ENCODE data around the gene TLE1. TPM values are rescaled to one million over a fixed set of nuclear protein-coding genes. Genes with fewer than 3 reads are reported as not detected.
A peak's percentile ranks its signal among the peaks of the same experiment; 100 is the strongest.
"Not testable (repeated sequence)": the region's sequence is repeated elsewhere in the genome, so short reads cannot be mapped to it uniquely, and the experiment has no call there.

TLE1 gene
- total RNA-seq (10 to 100 TPM; 63.3 to 65.3 TPM), polyA plus RNA-seq (ENCODE audit: insufficient read length in 2 of 2) (10 to 100 TPM; 57.0 to 69.9 TPM)
- long read RNA-seq, donor 1, partial matches to known transcripts: 16 of 16 reads
- long read RNA-seq, donor 1, other reads (novel, unspliced or antisense): 0 of 16 reads
- long read RNA-seq, donor 2, partial matches to known transcripts: 6 of 7 reads
- long read RNA-seq, donor 2, other reads (novel, unspliced or antisense): 0 of 7 reads
- long read RNA-seq, donor 3, partial matches to known transcripts: 14 of 15 reads
- long read RNA-seq, donor 3, other reads (novel, unspliced or antisense): 0 of 15 reads
- long read RNA-seq, donor 4, partial matches to known transcripts: 0 of 1 reads
- long read RNA-seq, donor 4, other reads (novel, unspliced or antisense): 0 of 1 reads

- H3K27me3 ChIP-seq (ENCODE audit: control insufficient read depth, insufficient read depth, low read length): peaks cover 28% of the 10 kb centered on the region
- H3K4me3 ChIP-seq (ENCODE audit: low read depth, low read length): peak within 1 kb of the TSS; percentile 82
- DNase-seq (ENCODE audit: low read depth in 4 of 6, low spot score in 6 of 6): peak; percentile 97 to 100 (median 98)
- no peaks in the 10 kb centered on the region for H3K9me3 ChIP-seq (ENCODE audit: control insufficient read depth, insufficient read depth, low read length)
- H3K4me1 ChIP-seq (ENCODE audit: control insufficient read depth, insufficient read depth, low read length): peaks cover 14% of the 10 kb centered on the region
- 0% methylated on average over 60 of the region's 95 CpGs for WGBS (ENCODE audit: insufficient coverage)
- no peaks in the 10 kb centered on the region for H3K36me3 ChIP-seq (ENCODE audit: control insufficient read depth, insufficient read depth, low read length)
- H3K27ac ChIP-seq (ENCODE audit: low read depth, low read length): peak within 1 kb of the TSS; percentile 93
Observed at GRCh38 chr9:81689343-81690175, at the start of gene TLE1. Gene TLE1, minus strand, starts transcription at chr9:81689547. Its CDS starts 1,307 bp downstream, at chr9:81688240.

GRCh38 chr9:81737871-81738507 lies 48.6 kb upstream of the TLE1 start:
- 100% methylated on average over 3 of the region's 6 CpGs for WGBS (ENCODE audit: insufficient coverage)
- DNase-seq (ENCODE audit: low read depth in 4 of 6, low spot score in 6 of 6): no peak
- Histone ChIP-seq H3K9me3 (ENCODE audit: control insufficient read depth, insufficient read depth, low read length) (no peaks in the 10 kb centered on the region), H3K4me3 (ENCODE audit: low read depth, low read length) (no peak overlapping the region), H3K27ac (ENCODE audit: low read depth, low read length) (no peak overlapping the region), H3K36me3 (ENCODE audit: control insufficient read depth, insufficient read depth, low read length) (no peaks in the 10 kb centered on the region), H3K27me3 (ENCODE audit: control insufficient read depth, insufficient read depth, low read length) (no peaks in the 10 kb centered on the region), H3K4me1 (ENCODE audit: control insufficient read depth, insufficient read depth, low read length) (no peaks in the 10 kb centered on the region)

- H3K4me1 ChIP-seq (ENCODE audit: control insufficient read depth, insufficient read depth, low read length); H3K27me3 ChIP-seq (ENCODE audit: control insufficient read depth, insufficient read depth, low read length); DNase-seq (ENCODE audit: low read depth in 4 of 6, low spot score in 6 of 6); H3K9me3 ChIP-seq (ENCODE audit: control insufficient read depth, insufficient read depth, low read length); H3K4me3 ChIP-seq (ENCODE audit: low read depth, low read length); H3K27ac ChIP-seq (ENCODE audit: low read depth, low read length); H3K36me3 ChIP-seq (ENCODE audit: control insufficient read depth, insufficient read depth, low read length): not testable (repeated sequence)
- 100% methylated on average over 2 of the region's 3 CpGs for WGBS (ENCODE audit: insufficient coverage)
Observed at GRCh38 chr9:81730498-81730897, 41.2 kb upstream of the TLE1 start.

- no peaks in the 10 kb centered on the region for H3K27me3 ChIP-seq (ENCODE audit: control insufficient read depth, insufficient read depth, low read length)
- 33% methylated on average over 3 of the region's 4 CpGs for WGBS (ENCODE audit: insufficient coverage)
- H3K27ac ChIP-seq (ENCODE audit: low read depth, low read length): no peak overlapping the region
- H3K9me3 ChIP-seq (ENCODE audit: control insufficient read depth, insufficient read depth, low read length): no peaks in the 10 kb centered on the region
- no peak for DNase-seq (ENCODE audit: low read depth in 4 of 6, low spot score in 6 of 6)
- H3K4me1 ChIP-seq (ENCODE audit: control insufficient read depth, insufficient read depth, low read length): no peaks in the 10 kb centered on the region
- no peaks in the 10 kb centered on the region for H3K36me3 ChIP-seq (ENCODE audit: control insufficient read depth, insufficient read depth, low read length)
- no peak overlapping the region for H3K4me3 ChIP-seq (ENCODE audit: low read depth, low read length)
Observed at GRCh38 chr9:81729135-81729534, 39.8 kb upstream of the TLE1 start.

- Histone ChIP-seq H3K27ac (ENCODE audit: low read depth, low read length) (no peak overlapping the region), H3K36me3 (ENCODE audit: control insufficient read depth, insufficient read depth, low read length) (no peaks in the 10 kb centered on the region), H3K9me3 (ENCODE audit: control insufficient read depth, insufficient read depth, low read length) (no peaks in the 10 kb centered on the region), H3K4me3 (ENCODE audit: low read depth, low read length) (no peak overlapping the region), H3K4me1 (ENCODE audit: control insufficient read depth, insufficient read depth, low read length) (no peaks in the 10 kb centered on the region), H3K27me3 (ENCODE audit: control insufficient read depth, insufficient read depth, low read length) (no peaks in the 10 kb centered on the region)
- 54% methylated on average over 3 of the region's 3 CpGs for WGBS (ENCODE audit: insufficient coverage)
- DNase-seq (ENCODE audit: low read depth in 4 of 6, low spot score in 6 of 6): peak in 1 of 6 donors; percentile 70
Observed at GRCh38 chr9:81724242-81724889, 35.0 kb upstream of the TLE1 start.

GRCh38 chr9:81722277-81722676 lies 32.9 kb upstream of the TLE1 start:
- Histone ChIP-seq H3K9me3 (ENCODE audit: control insufficient read depth, insufficient read depth, low read length) (no peaks in the 10 kb centered on the region), H3K27ac (ENCODE audit: low read depth, low read length) (no peak overlapping the region), H3K4me1 (ENCODE audit: control insufficient read depth, insufficient read depth, low read length) (no peaks in the 10 kb centered on the region), H3K36me3 (ENCODE audit: control insufficient read depth, insufficient read depth, low read length) (no peaks in the 10 kb centered on the region), H3K27me3 (ENCODE audit: control insufficient read depth, insufficient read depth, low read length) (no peaks in the 10 kb centered on the region), H3K4me3 (ENCODE audit: low read depth, low read length) (no peak overlapping the region)
- no peak for DNase-seq (ENCODE audit: low read depth in 4 of 6, low spot score in 6 of 6)
- 95% methylated on average over 3 of the region's 3 CpGs for WGBS (ENCODE audit: insufficient coverage)

- no peak for DNase-seq (ENCODE audit: low read depth in 4 of 6, low spot score in 6 of 6)
- no peaks in the 10 kb centered on the region for H3K4me1 ChIP-seq (ENCODE audit: control insufficient read depth, insufficient read depth, low read length)
- H3K36me3 ChIP-seq (ENCODE audit: control insufficient read depth, insufficient read depth, low read length): no peaks in the 10 kb centered on the region
- no peak overlapping the region for H3K27ac ChIP-seq (ENCODE audit: low read depth, low read length)
- no peaks in the 10 kb centered on the region for H3K27me3 ChIP-seq (ENCODE audit: control insufficient read depth, insufficient read depth, low read length)
- H3K4me3 ChIP-seq (ENCODE audit: low read depth, low read length): no peak overlapping the region
- 100% methylated on average over 7 of the region's 9 CpGs for WGBS (ENCODE audit: insufficient coverage)
- H3K9me3 ChIP-seq (ENCODE audit: control insufficient read depth, insufficient read depth, low read length): no peaks in the 10 kb centered on the region
Observed at GRCh38 chr9:81720450-81721086, 31.2 kb upstream of the TLE1 start.

- H3K36me3 ChIP-seq (ENCODE audit: control insufficient read depth, insufficient read depth, low read length): no peaks in the 10 kb centered on the region
- no peaks in the 10 kb centered on the region for H3K9me3 ChIP-seq (ENCODE audit: control insufficient read depth, insufficient read depth, low read length)
- H3K4me1 ChIP-seq (ENCODE audit: control insufficient read depth, insufficient read depth, low read length): no peaks in the 10 kb centered on the region
- no peak for DNase-seq (ENCODE audit: low read depth in 4 of 6, low spot score in 6 of 6)
- no peak overlapping the region for H3K27ac ChIP-seq (ENCODE audit: low read depth, low read length)
- 100% methylated on average over 1 of the region's 4 CpGs for WGBS (ENCODE audit: insufficient coverage)
- H3K4me3 ChIP-seq (ENCODE audit: low read depth, low read length): no peak overlapping the region
- H3K27me3 ChIP-seq (ENCODE audit: control insufficient read depth, insufficient read depth, low read length): no peaks in the 10 kb centered on the region
Observed at GRCh38 chr9:81719972-81720371, 30.6 kb upstream of the TLE1 start.

- H3K4me3 ChIP-seq (ENCODE audit: low read depth, low read length): no peak overlapping the region
- WGBS (ENCODE audit: insufficient coverage): 91% methylated on average over 5 of the region's 6 CpGs
- no peaks in the 10 kb centered on the region for H3K4me1 ChIP-seq (ENCODE audit: control insufficient read depth, insufficient read depth, low read length)
- no peak for DNase-seq (ENCODE audit: low read depth in 4 of 6, low spot score in 6 of 6)
- no peaks in the 10 kb centered on the region for H3K27me3 ChIP-seq (ENCODE audit: control insufficient read depth, insufficient read depth, low read length)
- no peak overlapping the region for H3K27ac ChIP-seq (ENCODE audit: low read depth, low read length)
- H3K9me3 ChIP-seq (ENCODE audit: control insufficient read depth, insufficient read depth, low read length): no peaks in the 10 kb centered on the region
- no peaks in the 10 kb centered on the region for H3K36me3 ChIP-seq (ENCODE audit: control insufficient read depth, insufficient read depth, low read length)
Observed at GRCh38 chr9:81718244-81718643, 28.9 kb upstream of the TLE1 start.

Data from spinal cord (tissue), 10 donors.